Measurements from ENCODE around the gene CYSTM1.

The CYSTM1 gene

GRCh38 chr5:140174465-140175366 lies at the start of gene CYSTM1:
Gene CYSTM1, plus strand, starts transcription at chr5:140175188. Its CDS starts 19,278 bp downstream, at chr5:140194466.
- no peak for TF ChIP-seq CTCF (IDR thresholded peaks at IDR 0.05; ENCODE audit: control insufficient read depth, extremely low read depth, insufficient read depth)
- peak; percentile 87 for DNase-seq (ENCODE audit: low read depth)
- H3K4me3 ChIP-seq (ENCODE audit: low read depth, low read length): peak within 1 kb of the TSS; percentile 80

GRCh38 chr5:140125637-140126036 lies 49.4 kb upstream of the CYSTM1 start, which contains the start of gene IGIP:
Gene IGIP, plus strand, starts transcription at chr5:140125937. Its CDS starts 2,540 bp downstream, at chr5:140128477.
- TF ChIP-seq CTCF (IDR thresholded peaks at IDR 0.05; ENCODE audit: control insufficient read depth, extremely low read depth, insufficient read depth): no peak
- no peak within 1 kb of the TSS; the same call in 1 of the 2 replicates for H3K4me3 ChIP-seq (ENCODE audit: low read depth, low read length)
- DNase-seq (ENCODE audit: low read depth): no peak

- peak; percentile 95 for DNase-seq (ENCODE audit: low read depth)
- no peak for TF ChIP-seq CTCF (IDR thresholded peaks at IDR 0.05; ENCODE audit: control insufficient read depth, extremely low read depth, insufficient read depth)
- H3K4me3 ChIP-seq (ENCODE audit: low read depth, low read length): no peak overlapping the region; the same call in 1 of the 2 replicates
Observed at GRCh38 chr5:140126315-140127012, 48.5 kb upstream of the CYSTM1 start.

GRCh38 chr5:140128376-140128775 lies 46.6 kb upstream of the CYSTM1 start:
- DNase-seq (ENCODE audit: low read depth): no peak
- H3K4me3 ChIP-seq (ENCODE audit: low read depth, low read length): peak overlapping the region; percentile 19; the same call in 1 of the 2 replicates
- TF ChIP-seq CTCF (IDR thresholded peaks at IDR 0.05; ENCODE audit: control insufficient read depth, extremely low read depth, insufficient read depth): no peak

GRCh38 chr5:140130949-140131733 lies 43.8 kb upstream of the CYSTM1 start:
- DNase-seq (ENCODE audit: low read depth): no peak
- no peak overlapping the region for H3K4me3 ChIP-seq (ENCODE audit: low read depth, low read length)
- TF ChIP-seq CTCF (IDR thresholded peaks at IDR 0.05; ENCODE audit: control insufficient read depth, extremely low read depth, insufficient read depth): no peak

- no peak for TF ChIP-seq CTCF (IDR thresholded peaks at IDR 0.05; ENCODE audit: control insufficient read depth, extremely low read depth, insufficient read depth)
- no peak overlapping the region for H3K4me3 ChIP-seq (ENCODE audit: low read depth, low read length)
- no peak for DNase-seq (ENCODE audit: low read depth)
Observed at GRCh38 chr5:140131967-140132409, 43.0 kb upstream of the CYSTM1 start.

All from LNCaP clone FGC (cell line).